PFSK-1 (cell line): ENCODE results near the gene TRAM2.

Source experiments
- FOXP2 ChIP-seq: optimal IDR thresholded peaks from 2 replicates; pipeline ENCODE3; 2011; ENCODE audit warnings: borderline replicate concordance, control low read depth, inconsistent platforms; ENCODE audit not compliant: insufficient read depth; ENCODE audit errors: extremely low read length, extremely low read depth
- POLR2AphosphoS5 ChIP-seq: IDR thresholded peaks from 2 replicates; pipeline ENCODE4 v1.6.1; 2012; ENCODE audit warnings: low read depth, mild to moderate bottlenecking, control low read depth, low read length, moderate library complexity
- TAF1 ChIP-seq: IDR thresholded peaks from 2 replicates; pipeline ENCODE4 v1.6.1; 2012; ENCODE audit warnings: low read length, control low read depth, borderline replicate concordance; ENCODE audit not compliant: insufficient read depth
- TF ChIP-seq, protein P1 (sequence below), 2 experiments: IDR thresholded peaks; 2 replicates each; pipeline versions ENCODE4 v1.6.1 to v1.8.0; 2011 to 2012; ENCODE audit warnings: low read depth in 2 of 2, low read length in 2 of 2, control low read depth in 1 of 2, inconsistent platforms in 1 of 2, mild to moderate bottlenecking in 1 of 2, moderate library complexity in 1 of 2; ENCODE audit not compliant: insufficient read depth in 1 of 2

DNA sequence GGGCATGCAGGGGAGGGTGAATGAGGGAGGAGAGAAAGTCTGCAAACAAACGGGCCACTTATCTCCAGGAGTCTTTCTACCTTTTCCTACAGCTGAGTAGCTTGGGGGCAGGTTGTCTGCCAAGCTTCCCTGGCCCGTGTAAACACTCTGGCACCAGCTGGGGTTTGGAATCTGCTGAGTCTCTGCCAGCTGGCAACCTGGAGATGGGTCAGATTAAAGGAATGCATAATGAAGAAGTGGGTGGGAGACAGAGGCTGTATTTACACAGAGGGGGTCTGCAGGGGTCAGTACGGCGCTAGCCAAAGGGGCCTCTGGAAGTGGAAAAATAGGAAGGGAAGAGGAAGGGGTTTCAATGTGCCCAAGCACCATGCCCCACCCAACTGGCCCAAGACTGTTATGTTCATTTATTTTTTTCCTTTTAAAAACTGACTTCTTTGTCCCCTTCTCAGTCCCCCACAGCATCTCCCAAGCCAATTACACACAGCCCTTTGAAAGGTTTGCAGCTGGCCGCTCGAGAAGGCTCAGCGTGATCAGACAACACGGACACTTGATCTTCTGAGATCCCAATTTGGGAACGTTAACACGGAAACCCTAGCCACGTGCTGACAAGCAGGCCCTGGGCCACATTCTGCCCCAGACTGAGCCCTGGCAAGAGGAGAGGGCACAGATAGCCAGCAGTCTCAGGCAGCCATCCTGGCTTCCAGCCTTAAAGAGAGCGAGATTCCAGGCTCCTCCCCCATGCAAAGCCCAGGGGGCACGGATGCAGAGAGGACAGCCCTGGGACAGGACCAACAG is 25.2 kb downstream of the TRAM2 start:
- TF ChIP-seq POLR2AphosphoS5, result no peak
- TF ChIP-seq TAF1, result no peak
- TF ChIP-seq, protein P1, sequence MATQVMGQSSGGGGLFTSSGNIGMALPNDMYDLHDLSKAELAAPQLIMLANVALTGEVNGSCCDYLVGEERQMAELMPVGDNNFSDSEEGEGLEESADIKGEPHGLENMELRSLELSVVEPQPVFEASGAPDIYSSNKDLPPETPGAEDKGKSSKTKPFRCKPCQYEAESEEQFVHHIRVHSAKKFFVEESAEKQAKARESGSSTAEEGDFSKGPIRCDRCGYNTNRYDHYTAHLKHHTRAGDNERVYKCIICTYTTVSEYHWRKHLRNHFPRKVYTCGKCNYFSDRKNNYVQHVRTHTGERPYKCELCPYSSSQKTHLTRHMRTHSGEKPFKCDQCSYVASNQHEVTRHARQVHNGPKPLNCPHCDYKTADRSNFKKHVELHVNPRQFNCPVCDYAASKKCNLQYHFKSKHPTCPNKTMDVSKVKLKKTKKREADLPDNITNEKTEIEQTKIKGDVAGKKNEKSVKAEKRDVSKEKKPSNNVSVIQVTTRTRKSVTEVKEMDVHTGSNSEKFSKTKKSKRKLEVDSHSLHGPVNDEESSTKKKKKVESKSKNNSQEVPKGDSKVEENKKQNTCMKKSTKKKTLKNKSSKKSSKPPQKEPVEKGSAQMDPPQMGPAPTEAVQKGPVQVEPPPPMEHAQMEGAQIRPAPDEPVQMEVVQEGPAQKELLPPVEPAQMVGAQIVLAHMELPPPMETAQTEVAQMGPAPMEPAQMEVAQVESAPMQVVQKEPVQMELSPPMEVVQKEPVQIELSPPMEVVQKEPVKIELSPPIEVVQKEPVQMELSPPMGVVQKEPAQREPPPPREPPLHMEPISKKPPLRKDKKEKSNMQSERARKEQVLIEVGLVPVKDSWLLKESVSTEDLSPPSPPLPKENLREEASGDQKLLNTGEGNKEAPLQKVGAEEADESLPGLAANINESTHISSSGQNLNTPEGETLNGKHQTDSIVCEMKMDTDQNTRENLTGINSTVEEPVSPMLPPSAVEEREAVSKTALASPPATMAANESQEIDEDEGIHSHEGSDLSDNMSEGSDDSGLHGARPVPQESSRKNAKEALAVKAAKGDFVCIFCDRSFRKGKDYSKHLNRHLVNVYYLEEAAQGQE (IDR thresholded peaks at IDR 0.05; ENCODE audit: insufficient read depth in 1 of 2, low read depth in 2 of 2, low read length in 2 of 2), result no peak
- TF ChIP-seq FOXP2, result no peak
